DOHH2 (cell line): ENCODE data around the gene KLHL21.

Source experiments
- H3F3A ChIP-seq: fragments of 200-600 bp; sonication (generic), shearing (Covaris generic); 2 replicates; pipeline ENCODE4 v1.6.0; 2016; ENCODE audit warnings: antibody characterized with exemption, mild to moderate bottlenecking; ENCODE audit not compliant: control insufficient read depth, insufficient read depth
- H3K27ac ChIP-seq: fragments of 200-600 bp; sonication (generic); 2 replicates; pipeline ENCODE4 v1.5.1; 2014; ENCODE audit warnings: low read depth, mild to moderate bottlenecking, low read length, moderate library complexity
- H3K27me3 ChIP-seq: fragments of 200-600 bp; sonication (generic); 2 replicates; pipeline ENCODE4 v1.6.1; 2014; ENCODE audit warnings: mild to moderate bottlenecking, low read length, mixed read lengths; ENCODE audit not compliant: control insufficient read depth
- H3K36me3 ChIP-seq: fragments of 200-600 bp; sonication (generic); 2 replicates; pipeline ENCODE4 v1.6.1; 2014; ENCODE audit warnings: mild to moderate bottlenecking, low read length, moderate library complexity, mixed read lengths; ENCODE audit not compliant: control insufficient read depth
- H3K4me1 ChIP-seq: fragments of 200-600 bp; sonication (generic); 2 replicates; pipeline ENCODE4 v1.6.1; 2014; ENCODE audit warnings: mild to moderate bottlenecking, low read length, mixed read lengths; ENCODE audit not compliant: control insufficient read depth
- H3K4me2 ChIP-seq: fragments of 200-600 bp; sonication (generic); 2 replicates; pipeline ENCODE4 v1.6.0; 2014; ENCODE audit warnings: mild to moderate bottlenecking, low read length, moderate library complexity
- H3K4me3 ChIP-seq: fragments of 200-600 bp; sonication (generic); 2 replicates; pipeline ENCODE4 v1.5.1; 2014; ENCODE audit warnings: mild to moderate bottlenecking, low read length, mixed read lengths
- H3K79me2 ChIP-seq: fragments of 200-600 bp; sonication (generic); 2 replicates; pipeline ENCODE4 v1.6.1; 2014; ENCODE audit warnings: mild to moderate bottlenecking, low read length, mixed read lengths; ENCODE audit not compliant: control insufficient read depth
- H3K9me2 ChIP-seq: fragments of 200-600 bp; sonication (generic); replicated peaks from 2 replicates; pipeline ENCODE4 v1.6.1; 2014; ENCODE audit warnings: mild to moderate bottlenecking, low read length, mixed read lengths; ENCODE audit not compliant: control insufficient read depth
- H3K9me3 ChIP-seq: fragments of 200-600 bp; sonication (generic); 2 replicates; pipeline ENCODE4 v1.6.1; 2014; ENCODE audit warnings: antibody characterized with exemption, low read length, mixed read lengths; ENCODE audit not compliant: control insufficient read depth, insufficient read depth
- H4K20me1 ChIP-seq: fragments of 200-600 bp; sonication (generic); 2 replicates; pipeline ENCODE4 v1.6.0; 2014; ENCODE audit warnings: low read depth, mild to moderate bottlenecking, antibody characterized with exemption, low read length, moderate library complexity; ENCODE audit not compliant: control insufficient read depth, insufficient read depth
- EZH2phosphoT487 ChIP-seq: fragments of 200-600 bp; sonication (generic); IDR thresholded peaks from 2 replicates; pipeline ENCODE4 v1.6.1; 2017; ENCODE audit warnings: borderline replicate concordance, mild to moderate bottlenecking, antibody characterized with exemption, low read length, moderate library complexity, mixed read lengths
- TF ChIP-seq, protein P1 (sequence below): fragments of 200-600 bp; sonication (generic); IDR thresholded peaks from one replicate; pipeline ENCODE4 v1.5.1; 2014; ENCODE audit warnings: antibody characterized with exemption, mild to moderate bottlenecking, low read depth, low read length; ENCODE audit not compliant: poor library complexity, severe bottlenecking

KLHL21 gene

DNA sequence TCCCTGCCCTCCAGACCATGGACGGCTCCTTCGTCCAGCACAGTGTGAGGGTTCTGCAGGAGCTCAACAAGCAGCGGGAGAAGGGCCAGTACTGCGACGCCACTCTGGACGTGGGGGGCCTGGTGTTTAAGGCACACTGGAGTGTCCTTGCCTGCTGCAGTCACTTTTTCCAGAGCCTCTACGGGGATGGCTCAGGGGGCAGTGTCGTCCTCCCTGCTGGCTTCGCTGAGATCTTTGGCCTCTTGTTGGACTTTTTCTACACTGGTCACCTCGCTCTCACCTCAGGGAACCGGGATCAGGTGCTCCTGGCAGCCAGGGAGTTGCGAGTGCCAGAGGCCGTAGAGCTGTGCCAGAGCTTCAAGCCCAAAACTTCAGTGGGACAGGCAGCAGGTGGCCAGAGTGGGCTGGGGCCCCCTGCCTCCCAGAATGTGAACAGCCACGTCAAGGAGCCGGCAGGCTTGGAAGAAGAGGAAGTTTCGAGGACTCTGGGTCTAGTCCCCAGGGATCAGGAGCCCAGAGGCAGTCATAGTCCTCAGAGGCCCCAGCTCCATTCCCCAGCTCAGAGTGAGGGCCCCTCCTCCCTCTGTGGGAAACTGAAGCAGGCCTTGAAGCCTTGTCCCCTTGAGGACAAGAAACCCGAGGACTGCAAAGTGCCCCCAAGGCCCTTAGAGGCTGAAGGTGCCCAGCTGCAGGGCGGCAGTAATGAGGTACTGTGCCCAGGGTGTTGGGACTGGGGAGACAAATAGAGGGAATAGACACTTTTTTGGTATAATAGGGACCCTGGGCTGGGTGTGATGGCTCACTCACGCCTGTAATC lies 21.9 kb downstream of the KLHL21 start:
- H3K4me1 ChIP-seq, result peaks cover 28% of the 10 kb centered on the region
- H3K27ac ChIP-seq, result peak overlapping the region; percentile 46
- peaks cover 17% of the 10 kb centered on the region for H3K36me3 ChIP-seq
- H3F3A ChIP-seq, result no peaks in the 10 kb centered on the region
- no peaks in the 10 kb centered on the region for H3K27me3 ChIP-seq
- H3K4me2 ChIP-seq, result peak overlapping the region; percentile 84
- H3K9me3 ChIP-seq, result no peaks in the 10 kb centered on the region
- peak overlapping the region; percentile 81 for H3K4me3 ChIP-seq
- H4K20me1 ChIP-seq, result peaks cover 3% of the 10 kb centered on the region; the same call in 1 of the 2 replicates
- H3K9me2 ChIP-seq, result no peaks in the 10 kb centered on the region
- peaks cover 33% of the 10 kb centered on the region for H3K79me2 ChIP-seq
- TF ChIP-seq EZH2phosphoT487, result no peak
- TF ChIP-seq, protein P1, sequence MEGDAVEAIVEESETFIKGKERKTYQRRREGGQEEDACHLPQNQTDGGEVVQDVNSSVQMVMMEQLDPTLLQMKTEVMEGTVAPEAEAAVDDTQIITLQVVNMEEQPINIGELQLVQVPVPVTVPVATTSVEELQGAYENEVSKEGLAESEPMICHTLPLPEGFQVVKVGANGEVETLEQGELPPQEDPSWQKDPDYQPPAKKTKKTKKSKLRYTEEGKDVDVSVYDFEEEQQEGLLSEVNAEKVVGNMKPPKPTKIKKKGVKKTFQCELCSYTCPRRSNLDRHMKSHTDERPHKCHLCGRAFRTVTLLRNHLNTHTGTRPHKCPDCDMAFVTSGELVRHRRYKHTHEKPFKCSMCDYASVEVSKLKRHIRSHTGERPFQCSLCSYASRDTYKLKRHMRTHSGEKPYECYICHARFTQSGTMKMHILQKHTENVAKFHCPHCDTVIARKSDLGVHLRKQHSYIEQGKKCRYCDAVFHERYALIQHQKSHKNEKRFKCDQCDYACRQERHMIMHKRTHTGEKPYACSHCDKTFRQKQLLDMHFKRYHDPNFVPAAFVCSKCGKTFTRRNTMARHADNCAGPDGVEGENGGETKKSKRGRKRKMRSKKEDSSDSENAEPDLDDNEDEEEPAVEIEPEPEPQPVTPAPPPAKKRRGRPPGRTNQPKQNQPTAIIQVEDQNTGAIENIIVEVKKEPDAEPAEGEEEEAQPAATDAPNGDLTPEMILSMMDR, result peak; percentile 45

DNA sequence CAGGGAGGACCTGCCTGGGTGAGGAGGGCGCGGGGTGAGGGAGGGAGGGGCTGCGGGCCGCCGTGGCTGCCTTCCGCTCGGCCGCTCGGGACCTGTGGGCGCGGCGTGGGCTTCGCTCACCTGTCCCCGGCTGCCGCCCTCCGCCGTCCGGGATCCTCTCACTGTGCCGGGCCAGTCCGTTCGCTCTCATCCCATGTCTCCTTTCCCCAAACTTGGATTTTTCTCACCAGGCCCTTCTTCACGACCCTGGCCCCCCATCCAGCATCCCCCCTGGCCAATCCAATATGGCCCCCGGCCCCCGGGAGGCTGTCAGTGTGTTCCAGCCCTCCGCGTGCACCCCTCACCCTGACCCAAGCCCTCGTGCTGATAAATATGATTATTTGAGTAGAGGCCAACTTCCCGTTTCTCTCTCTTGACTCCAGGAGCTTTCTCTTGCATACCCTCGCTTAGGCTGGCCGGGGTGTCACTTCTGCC lies 22.5 kb downstream of the KLHL21 start:
- H3K4me1 ChIP-seq, result peaks cover 28% of the 10 kb centered on the region
- no peak for TF ChIP-seq EZH2phosphoT487
- TF ChIP-seq, protein P1, result no peak
- H3K4me2 ChIP-seq, result peak overlapping the region; percentile 84
- H4K20me1 ChIP-seq, result peaks cover 3% of the 10 kb centered on the region; the same call in 1 of the 2 replicates
- no peaks in the 10 kb centered on the region for H3K27me3 ChIP-seq
- no peaks in the 10 kb centered on the region for H3K9me2 ChIP-seq
- no peaks in the 10 kb centered on the region for H3F3A ChIP-seq
- H3K27ac ChIP-seq, result peak overlapping the region; percentile 46
- H3K79me2 ChIP-seq, result peaks cover 33% of the 10 kb centered on the region
- peaks cover 14% of the 10 kb centered on the region for H3K36me3 ChIP-seq
- H3K4me3 ChIP-seq, result peak overlapping the region; percentile 81
- no peaks in the 10 kb centered on the region for H3K9me3 ChIP-seq

DNA sequence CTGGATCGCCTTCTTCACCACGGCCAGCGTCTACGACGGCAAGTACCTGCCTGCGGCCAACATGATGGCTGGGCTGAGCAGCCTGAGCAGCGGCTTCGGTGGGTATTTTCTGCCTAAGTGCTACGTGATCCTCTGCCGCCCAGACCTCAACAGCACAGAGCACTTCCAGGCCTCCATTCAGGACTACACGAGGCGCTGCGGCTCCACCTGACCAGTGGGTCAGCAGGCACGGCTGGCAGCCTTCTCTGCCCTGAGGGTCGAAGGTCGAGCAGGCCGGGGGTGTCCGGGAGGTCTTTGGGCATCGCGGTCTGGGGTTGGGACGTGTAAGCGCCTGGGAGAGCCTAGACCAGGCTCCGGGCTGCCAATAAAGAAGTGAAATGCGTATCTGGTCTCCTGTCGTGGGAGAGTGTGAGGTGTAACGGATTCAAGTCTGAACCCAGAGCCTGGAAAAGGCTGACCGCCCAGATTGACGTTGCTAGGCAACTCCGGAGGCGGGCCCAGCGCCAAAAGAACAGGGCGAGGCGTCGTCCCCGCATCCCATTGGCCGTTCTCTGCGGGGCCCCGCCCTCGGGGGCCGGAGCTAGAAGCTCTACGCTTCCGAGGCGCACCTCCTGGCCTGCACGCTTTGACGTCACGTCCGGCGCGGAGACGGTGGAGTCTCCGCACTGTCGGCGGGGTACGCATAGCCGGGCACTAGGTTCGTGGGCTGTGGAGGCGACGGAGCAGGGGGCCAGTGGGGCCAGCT lies 23.1 kb downstream of the KLHL21 start, which contains the start of gene ZBTB48:
Gene ZBTB48, plus strand, starts transcription at position 621 of the 745 bp plus-strand sequence. CDS start 616 bp downstream, outside the sequence.
- H3K27ac ChIP-seq, result peak within 1 kb of the TSS; percentile 46
- no peaks in the 10 kb centered on the region for H3K9me2 ChIP-seq
- H3F3A ChIP-seq, result no peaks in the 10 kb centered on the region
- H3K4me1 ChIP-seq, result peaks cover 28% of the 10 kb centered on the region
- H4K20me1 ChIP-seq, result peaks cover 3% of the 10 kb centered on the region; the same call in 1 of the 2 replicates
- TF ChIP-seq EZH2phosphoT487, result no peak
- TF ChIP-seq, protein P1, result no peak
- H3K36me3 ChIP-seq, result peaks cover 14% of the 10 kb centered on the region
- peak within 1 kb of the TSS; percentile 81 for H3K4me3 ChIP-seq
- peak within 1 kb of the TSS; percentile 84 for H3K4me2 ChIP-seq
- H3K27me3 ChIP-seq, result no peaks in the 10 kb centered on the region
- H3K79me2 ChIP-seq, result peaks cover 33% of the 10 kb centered on the region
- no peaks in the 10 kb centered on the region for H3K9me3 ChIP-seq
